Activated CD4-positive, alpha-beta T cell treated with anti-CD3 and anti-CD28 coated beads for 24 hours (primary cell): ENCODE results near the gene RNF166.
A peak's percentile ranks its signal among the peaks of the same experiment; 100 is the strongest.

Experiments
- DNase-seq, 2 donors: peaks; one replicate each; pipeline ENCODE4 v3.0.0-alpha.2; 2020; ENCODE audit warnings: low read depth in 2 of 2

Gene RNF166

GRCh38 chr16:88652762-88653063 lies 53.5 kb downstream of the RNF166 start:
- DNase-seq: no peak

DNA sequence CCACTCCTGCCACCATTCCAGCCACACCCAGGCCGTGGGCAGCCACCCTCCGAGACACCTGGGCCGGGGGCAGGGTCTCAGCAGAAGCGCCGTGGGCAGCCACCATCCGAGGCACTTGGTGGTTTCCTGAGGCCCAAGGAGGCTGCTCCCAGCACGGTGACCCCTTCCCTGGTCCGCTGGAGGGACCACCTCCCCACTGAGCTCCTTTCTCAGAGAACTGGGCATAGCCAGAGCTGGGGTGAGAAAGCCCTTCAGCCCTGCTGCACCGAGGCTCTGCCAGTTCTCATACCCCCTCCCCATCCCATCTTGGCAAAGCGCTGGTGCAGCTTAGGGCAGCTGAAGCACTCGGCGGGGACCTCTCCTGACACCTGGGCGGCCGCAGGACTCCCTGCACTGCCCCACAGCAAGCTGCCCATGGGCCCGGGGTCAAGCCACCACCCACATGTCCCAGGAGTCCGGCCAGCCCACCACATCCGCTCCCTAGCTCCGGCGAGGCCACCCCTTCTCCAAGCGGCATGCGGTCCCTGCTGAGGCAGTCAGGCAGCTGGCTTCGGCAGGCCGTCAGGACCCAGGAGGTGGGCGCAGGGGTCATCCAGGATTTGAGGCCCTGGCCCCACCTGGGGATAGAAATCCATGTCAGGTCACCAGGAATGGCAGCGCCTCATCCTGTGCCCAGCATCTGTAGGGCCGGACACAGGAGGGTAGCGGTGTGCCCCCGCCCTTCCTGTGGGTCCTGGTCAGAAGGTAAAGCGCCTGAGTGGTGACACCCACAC lies 54.0 kb downstream of the RNF166 start:
- DNase-seq: no peak

GRCh38 chr16:88651276-88651988 lies 54.8 kb downstream of the RNF166 start:
- DNase-seq: peak in 1 of 2 donors; percentile 75

GRCh38 chr16:88650749-88651275 lies 55.4 kb downstream of the RNF166 start, which contains the start of gene CYBA:
Gene CYBA, minus strand, starts transcription at chr16:88651053. Its CDS starts 40 bp downstream, at chr16:88651013.
- peak; percentile 61 to 81 for DNase-seq

DNA sequence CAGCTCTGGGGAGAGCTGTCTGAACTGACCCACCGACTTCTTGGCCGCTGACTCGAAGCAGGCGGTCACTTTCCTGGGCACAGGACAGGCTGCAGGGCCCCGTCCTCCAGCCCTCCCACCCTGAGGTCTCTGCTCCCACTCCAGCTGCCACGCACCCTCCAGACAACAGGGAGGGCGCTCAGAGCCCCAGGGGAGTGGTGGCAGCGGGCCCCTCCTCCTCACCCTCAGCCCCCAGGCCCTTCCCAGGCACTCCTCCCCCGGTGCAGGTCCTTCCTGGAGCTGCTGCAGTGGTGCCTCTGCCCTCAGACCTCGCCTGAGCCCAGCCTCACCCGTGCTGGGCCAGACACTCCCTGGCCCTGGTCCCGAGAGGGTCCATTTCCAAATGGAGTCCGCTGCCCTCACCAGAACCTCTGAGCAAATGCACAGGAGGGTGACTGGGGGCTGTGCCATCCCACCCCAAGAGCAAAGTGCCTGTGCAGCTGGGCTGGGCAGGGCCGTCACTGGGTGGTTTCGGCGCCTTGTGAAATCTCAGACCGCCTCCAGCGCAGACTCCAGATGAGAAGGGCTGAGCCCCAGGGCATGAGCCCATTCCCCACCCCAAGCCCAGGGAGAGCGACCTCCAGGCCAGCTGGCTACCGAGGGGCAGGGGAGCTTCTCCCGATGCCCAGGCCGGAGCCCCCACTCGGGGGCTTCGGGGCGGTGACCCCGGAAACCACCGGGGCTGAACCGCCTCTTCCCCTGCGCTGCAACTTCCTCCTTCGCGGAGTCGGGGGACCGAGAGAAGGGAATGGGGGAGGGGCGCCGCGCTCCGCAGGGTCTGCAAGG lies 56.1 kb downstream of the RNF166 start:
- DNase-seq: no peak

DNA sequence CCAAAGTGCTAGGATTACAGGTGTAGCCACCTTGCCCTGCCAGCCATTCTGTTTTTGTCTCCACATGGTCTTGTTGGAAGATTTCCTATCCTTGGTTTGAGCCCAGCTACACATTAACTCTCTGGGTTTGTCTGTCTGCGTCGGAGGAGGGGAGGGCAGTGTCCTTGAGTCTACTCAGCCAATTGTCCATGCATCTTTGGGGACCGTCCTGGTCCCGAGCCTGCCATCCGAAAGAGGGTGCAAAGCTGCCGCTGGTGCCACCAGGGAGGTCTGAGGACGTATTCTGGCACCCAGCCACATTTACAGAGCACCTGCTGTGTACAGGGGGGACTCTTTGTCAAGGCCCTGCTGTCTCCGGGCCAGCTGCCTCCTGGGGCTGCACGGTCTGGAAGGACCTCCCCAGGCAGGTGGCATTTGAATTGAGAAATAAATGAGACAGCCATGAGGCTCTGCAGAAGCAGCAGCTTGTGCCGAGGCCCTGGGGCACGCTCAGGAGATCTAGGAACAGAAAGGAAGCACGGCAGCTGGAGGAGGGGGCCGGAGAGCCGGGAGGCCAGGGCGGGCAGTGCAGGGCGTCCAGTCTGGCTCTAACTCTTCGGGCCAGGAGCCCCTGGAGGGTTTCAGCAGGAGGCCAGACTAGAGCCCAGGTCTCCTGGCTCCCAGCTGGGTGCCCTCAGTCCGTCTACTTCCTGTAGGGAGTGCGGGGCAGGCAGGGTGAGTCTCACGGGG lies 56.8 kb downstream of the RNF166 start:
- DNase-seq: no peak

GRCh38 chr16:88647178-88648070 lies 58.8 kb downstream of the RNF166 start:
- DNase-seq: no peak
